ENCODE results near the gene BCAP29.
"Not testable (repeated sequence)": the region's sequence is repeated elsewhere in the genome, so short reads cannot be mapped to it uniquely, and the experiment has no call there.

BCAP29 gene, protein sequence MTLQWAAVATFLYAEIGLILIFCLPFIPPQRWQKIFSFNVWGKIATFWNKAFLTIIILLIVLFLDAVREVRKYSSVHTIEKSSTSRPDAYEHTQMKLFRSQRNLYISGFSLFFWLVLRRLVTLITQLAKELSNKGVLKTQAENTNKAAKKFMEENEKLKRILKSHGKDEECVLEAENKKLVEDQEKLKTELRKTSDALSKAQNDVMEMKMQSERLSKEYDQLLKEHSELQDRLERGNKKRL

DNA sequence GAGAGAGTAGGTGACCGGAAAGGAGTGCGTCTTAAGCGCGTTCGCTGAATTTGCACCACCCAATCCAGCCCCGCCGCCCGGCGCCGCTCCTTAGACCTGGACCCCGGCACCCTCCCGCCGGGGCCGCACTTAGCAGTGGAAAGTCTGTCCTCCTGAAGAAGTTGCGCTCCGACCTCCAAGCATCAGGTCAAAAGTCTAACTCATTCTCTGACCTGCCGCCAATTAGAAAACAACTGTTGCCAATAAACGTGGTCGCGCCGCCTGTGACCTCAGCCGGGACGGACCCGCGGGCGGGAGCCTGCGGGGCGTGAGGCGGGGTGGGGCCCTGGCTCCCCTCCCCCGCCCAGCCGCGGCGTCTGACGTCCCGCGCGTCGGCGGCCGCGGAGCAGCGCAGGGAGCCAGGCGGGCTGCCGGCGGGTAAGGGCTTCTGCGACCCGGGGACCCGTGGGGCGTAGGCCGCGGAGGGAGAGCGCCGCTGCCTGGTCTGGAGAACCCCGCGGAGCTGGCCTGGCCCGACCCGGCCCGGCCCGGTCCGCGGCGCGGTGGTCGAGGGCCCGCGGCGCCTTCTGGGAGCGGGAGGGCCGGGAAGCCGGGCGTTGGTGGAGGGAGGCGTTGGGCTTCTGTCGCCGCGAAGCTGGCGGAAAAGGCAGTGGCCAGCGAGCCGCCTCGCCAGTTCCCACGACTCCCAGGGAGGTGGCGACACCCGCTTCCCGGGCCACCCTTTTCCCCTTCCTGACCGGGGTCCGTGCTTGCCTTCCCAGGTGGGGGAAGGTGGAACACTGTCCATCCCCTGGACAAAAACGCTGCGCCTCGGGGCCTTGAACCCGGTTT lies at the start of gene BCAP29:
Gene BCAP29 (plus strand): TSS at position 362 of the 831 bp plus-strand sequence. CDS start 527 bp downstream, outside the sequence.
- peak in 2 of 3 donors; percentile 18 to 59 for DNase-seq (ENCODE audit: low read depth in 3 of 3, low spot score in 1 of 3)

DNA sequence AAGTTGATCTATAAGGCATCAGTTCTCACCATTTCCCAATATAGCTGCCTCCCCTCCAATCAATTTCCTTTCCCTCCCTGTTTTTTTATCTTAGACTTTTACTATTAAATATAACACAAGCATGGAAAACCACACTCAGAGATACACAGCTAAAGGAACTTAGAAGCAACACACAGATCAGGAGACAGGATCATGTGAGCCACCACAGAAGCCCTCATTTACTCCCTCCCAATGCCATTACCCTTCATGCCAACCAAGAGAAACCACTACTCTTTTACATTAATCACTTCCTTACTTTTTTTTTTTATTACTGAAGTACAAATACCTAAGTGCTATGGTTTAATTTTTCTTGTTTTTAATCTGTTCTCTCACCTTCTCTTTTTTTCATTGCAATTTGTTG lies 49.3 kb upstream of the BCAP29 start:
- no peak for DNase-seq (ENCODE audit: low read depth in 3 of 3, low spot score in 1 of 3)

DNA sequence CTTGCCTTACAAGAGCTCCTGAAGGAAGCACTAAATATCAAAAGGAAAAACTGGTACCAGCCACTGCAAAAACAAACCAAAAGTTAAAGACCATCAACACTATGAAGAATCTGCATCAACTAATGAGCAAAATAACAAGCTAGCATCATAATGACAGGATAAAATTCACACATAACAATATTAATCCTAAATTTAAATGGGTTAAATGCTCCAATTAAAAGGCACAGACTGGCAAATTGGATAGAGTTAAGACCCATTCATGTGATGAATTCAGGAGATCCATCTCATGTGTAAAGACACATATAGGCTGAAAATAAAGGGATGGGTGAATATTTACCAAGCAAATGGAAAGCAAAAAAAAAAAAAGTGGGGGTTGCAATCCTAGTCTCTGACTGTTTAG lies 45.9 kb upstream of the BCAP29 start:
- DNase-seq (ENCODE audit: low read depth in 3 of 3, low spot score in 1 of 3) = no peak

DNA sequence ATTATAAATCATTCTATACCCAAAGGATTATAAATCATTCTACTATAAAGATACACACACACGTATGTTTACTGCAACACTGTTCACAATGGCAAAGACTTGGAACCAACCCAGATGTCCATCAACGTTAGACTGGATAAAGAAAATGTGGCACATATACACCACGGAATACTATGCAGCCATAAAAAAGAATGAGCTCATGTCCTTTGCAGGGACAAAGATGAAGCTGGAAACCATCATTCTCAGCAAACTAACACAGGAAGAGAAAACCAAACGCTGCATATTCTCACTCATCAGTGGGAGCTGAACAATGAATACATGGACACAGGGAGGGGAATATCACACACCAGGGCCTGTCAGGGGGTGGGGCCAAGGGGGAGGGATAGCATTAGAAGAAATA lies 42.8 kb upstream of the BCAP29 start:
- DNase-seq (ENCODE audit: low read depth in 3 of 3, low spot score in 1 of 3) = not testable (repeated sequence)

DNA sequence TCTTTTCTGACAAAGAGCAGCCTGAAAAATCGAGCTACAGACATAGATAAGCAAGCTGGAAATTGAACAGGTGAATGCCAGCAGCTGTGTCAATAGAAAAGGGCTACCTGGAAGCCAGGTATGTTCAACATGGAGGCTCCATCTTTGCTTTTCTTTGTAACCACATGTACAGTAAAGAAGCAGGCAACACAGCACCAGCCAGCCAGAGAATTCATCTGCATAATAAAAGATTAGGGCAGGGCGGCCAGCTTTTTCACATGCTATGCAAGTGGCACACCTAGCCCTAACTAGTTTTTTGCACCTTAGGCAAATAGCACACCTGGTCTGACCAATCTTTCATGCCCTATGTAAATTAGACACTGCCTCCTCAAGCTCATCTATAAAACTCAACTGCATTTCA lies 42.0 kb upstream of the BCAP29 start:
- DNase-seq (ENCODE audit: low read depth in 3 of 3, low spot score in 1 of 3) = no peak

DNA sequence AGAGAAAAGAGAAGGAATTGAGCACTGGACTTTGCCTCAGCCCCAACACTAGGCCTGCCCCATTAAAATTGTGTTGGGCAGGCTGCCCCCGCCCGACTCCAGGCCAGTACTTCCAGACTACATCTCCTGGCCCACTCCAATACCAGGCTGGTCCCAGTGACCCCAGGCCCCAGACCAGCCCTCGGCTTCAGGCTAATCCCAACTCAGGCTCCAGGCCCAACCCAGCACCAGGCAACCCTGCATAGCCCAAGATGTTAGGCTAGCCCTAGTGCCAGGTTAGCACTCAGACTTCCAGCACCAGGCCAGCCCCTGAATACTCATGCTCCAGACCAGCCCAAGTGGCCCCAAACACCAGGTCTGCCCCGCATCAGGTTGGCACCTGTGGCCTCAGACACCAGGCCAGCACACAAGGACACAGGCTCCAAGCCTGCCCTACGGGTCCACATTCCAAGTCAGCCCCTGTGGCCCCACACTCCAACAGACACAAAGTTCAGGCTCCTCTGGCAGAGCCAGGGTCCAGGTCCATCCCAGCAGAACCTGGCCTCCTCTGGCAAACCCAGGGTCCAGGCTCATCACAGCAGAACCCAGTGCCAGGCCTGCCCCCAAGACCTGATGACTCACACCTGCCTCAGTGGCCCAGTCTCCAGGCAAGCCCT lies 36.6 kb upstream of the BCAP29 start:
- no peak for DNase-seq (ENCODE audit: low read depth in 3 of 3, low spot score in 1 of 3)

DNA sequence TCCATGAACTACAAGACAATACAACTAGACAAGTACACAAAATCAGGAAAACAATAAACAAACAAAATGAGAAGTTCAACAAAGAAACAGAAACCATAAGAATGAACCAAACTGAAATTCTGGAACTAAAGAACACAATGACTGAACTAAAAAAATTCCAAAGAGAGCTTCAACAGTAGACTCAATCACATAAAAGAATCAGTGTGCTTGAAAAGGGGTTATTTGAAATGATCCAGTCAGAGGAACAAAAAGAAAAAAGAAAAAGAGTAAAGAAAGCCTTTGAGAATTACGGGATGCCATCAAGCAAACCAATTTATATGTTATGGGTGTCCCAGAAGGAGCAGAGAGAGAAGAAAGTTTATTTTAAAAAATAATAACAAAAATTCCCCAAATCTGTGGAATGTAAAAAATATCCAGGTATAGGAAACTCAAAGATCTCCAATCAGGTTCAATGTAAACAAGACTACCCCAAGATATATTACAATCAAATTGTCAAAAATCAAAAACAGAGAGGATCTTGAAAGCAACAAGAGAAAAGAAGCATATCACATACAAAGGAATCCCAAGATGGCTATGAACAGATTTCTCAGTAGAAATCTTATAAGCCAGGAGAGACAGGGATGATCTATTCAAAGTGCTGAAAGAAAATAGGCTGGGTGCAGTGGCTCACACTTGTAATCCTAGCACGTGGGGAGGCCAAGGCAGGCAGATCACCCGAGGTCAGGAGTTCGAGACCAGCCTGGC lies 35.0 kb upstream of the BCAP29 start:
- no peak for DNase-seq (ENCODE audit: low read depth in 3 of 3, low spot score in 1 of 3)

DNA sequence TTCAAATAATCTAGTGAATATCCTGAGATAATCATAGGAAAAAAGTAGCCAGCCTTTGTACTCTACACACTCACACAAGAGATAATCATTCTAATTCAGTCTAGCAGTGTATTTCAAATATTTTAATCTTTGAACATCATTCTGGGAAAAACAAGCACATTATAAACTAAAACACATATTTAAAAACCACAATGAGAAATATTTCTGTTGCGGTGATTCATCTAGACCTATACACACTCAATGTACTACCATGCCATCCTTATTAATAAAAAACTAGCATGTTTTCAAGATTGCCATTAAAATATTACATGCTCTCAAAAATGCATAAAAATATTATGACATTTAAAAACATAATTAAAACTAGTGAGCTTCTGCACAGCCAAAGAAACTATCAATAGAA lies 28.1 kb upstream of the BCAP29 start:
- DNase-seq (ENCODE audit: low read depth in 3 of 3, low spot score in 1 of 3) = no peak

DNA sequence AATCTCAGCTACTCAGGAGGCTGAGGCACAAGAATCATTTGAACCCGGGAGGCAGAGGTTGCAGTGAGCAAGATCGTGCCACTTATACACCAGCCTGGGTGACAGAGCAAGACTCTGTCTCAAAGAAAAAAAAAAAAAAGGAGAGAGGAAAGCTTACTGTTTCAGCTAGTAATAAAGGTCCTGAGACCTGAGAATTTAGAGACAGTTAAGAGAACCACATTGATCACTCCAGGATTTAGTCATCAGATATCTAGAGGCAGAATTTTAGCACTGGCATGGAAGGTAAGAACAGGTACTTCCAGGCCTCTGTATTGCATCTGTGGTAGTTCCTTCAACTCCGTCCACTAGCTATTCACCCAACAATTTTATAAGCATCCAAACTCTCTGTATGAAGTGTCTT lies 24.2 kb upstream of the BCAP29 start:
- no peak for DNase-seq (ENCODE audit: low read depth in 3 of 3, low spot score in 1 of 3)

DNA sequence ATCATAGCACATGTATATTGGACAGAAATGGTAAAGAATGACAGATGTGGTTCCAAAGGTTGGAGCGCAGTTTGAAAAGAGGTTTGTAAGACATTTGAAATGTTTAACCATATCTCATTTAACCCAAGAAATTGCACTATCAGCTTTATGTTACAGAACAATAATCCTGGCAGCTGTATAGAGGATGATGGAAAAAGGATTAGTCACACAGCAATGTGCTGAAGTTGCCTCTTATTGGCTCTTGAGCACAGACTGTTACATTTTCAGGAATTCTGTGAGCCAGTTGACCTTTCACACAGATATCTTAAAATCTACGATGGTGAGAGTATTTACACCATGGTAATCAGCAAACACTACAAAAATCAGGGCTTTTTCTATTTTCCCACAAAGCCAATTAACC lies 20.2 kb upstream of the BCAP29 start:
- no peak for DNase-seq (ENCODE audit: low read depth in 3 of 3, low spot score in 1 of 3)

DNA sequence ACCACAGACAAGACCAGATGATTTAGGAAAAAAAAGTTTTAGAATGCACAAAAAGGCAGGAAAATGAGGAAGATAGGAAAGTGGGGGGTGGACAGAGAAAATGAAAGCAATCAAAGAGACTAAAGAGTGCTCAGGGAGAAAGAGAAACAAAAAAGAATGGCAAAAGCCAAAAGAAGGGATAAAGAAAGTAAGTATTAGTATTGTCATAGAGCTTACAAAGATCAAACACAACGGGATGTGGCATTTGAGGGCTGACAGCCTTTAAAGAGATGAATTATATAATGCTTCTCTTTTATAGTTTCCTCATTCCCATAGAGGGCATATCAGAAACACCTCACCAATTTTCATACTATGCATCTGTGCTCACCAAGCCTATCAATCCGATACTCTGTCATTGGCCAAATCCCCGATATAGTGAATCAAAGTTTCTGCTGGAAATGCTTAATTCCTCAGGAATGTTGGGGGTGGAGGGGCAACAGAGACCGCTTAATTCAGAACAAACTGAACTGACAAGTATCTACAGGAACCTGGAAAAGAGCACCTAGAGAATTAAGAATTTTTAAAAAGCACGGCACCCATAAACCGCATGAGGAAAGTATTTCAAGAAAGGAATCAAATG lies 19.0 kb upstream of the BCAP29 start:
- DNase-seq (ENCODE audit: low read depth in 3 of 3, low spot score in 1 of 3) = no peak

DNA sequence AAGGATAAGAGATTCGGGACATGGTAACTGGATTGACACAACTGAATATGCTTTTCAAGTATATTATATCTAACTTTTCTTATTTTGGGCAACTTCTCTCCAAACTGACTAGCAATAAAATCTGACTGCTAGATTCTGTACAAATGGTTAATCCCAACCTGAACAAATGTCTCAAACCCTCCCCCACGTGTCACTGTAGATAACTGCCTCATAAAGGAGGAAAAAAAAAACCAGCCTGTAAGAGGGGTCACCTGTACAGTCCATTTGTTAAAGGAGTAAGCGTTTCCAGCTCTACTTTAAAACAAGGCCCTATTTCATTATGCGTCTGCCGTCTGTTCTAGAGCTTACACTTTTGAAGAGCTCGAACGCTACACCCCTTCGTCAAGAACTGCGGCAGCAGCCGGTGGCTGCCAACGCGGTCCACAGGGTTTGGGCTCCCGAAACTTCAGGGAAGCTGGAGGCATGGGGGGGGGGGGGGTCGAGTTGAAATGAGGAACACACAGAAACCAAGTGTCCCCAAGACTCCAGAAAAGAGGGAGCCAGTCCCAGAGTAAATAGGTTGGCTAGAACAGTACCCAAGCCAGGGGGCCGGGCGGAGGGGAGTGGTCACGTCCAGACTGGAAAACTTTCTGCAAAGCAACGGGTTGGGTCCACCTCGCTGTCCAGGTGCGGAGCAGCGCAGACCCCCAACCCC lies 16.8 kb upstream of the BCAP29 start:
- DNase-seq (ENCODE audit: low read depth in 3 of 3, low spot score in 1 of 3) = no peak

DNA sequence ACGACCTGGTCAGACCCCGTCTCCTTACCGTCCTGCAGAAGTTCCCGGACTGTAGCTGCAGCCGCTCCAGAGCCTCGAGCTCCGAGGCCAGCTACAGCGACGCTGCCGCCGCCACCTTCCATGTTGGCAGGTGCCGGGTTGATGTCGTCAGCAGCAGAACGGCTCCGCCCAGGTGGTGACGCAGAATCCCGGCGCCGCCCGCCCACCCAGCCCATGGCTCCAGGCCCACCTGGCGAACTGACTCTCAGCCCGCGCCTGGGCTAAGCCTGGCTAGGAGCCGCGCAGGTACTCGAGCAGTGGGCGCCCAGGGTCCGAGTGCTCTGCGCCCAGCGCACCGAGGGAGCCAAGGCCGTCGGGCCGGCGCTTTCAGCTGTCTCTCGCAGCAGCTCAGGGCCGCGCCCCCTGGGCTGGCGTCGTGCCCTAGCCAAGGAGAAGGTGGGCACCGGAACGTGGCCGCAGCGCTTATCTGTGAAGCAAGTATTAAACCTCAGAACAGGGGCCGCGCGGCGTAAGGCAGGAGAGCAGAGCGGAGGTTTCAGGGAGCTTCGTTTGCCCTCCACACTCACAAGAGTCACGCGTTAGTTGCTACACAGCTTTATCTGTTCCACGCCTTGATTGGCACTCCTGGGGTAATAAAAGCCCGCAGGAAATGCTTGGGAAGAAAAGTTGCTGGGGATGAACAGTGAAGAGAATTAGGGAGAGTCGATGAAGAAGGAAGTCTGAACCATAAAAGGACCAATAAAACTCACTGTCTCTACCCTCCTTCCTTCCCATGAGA lies 16.1 kb upstream of the BCAP29 start, which contains the start of the genes COG5 and DUS4L:
Gene COG5 (minus strand): TSS at position 146 of the 778 bp plus-strand sequence. CDS start 24 bp downstream, at position 122.
Gene DUS4L (plus strand): TSS at position 197 of the 778 bp plus-strand sequence. CDS start 3,100 bp downstream, outside the sequence.
- peak; percentile 36 to 82 (median 52) for DNase-seq (ENCODE audit: low read depth in 3 of 3, low spot score in 1 of 3)

DNA sequence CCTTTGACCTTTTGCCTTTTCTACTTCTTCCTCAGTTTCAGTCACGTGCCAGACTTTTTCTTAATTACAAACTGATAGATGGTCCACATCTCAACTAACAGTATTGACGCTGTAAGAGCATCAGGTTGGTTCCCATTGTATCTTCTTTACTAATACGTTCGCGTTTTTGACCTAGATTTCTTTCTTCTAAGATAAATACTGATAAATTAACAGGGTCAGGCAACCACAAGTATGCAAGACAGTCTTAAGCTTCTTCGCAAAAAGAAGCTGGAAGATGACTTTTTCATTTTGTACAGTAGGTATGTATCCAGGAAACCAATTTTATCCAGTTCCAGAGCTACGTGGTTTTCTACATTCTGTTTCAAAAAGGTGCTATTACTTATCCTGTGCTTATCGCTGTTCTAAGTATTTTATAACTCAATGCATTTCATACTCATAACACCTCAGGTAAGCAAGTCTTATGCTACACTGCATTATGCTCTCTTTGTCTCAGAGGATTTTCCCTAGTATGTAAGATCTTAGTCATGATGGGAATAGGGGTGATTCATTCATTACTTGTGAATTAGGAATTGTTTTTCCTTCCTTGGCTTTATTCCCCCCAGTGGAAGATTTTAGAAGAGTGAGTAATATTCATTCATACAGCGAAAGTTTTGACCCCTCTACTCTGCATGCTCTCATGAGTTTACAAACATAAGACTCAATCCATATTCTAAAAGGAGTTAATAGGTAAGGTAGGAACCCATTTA lies 15.3 kb upstream of the BCAP29 start:
- no peak for DNase-seq (ENCODE audit: low read depth in 3 of 3, low spot score in 1 of 3)

DNA sequence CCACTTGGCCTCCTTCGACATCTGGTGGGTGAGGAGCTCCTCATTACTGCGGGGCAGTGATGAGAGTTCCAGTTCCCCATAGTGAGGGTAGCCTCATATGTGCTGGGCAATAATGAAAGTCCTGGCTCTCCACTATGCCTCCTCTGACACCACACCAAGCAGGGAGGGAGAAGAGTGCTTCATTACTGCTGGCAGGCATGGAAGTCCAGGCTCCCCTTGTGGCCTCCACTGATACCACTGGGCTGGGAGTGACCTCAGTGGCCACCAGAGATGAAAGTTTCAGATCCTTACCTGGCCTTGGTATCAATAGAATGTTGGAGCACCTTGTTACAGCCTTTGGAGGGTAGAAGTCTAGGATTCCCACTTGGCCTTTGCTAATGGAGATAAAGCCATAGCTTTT lies 9.7 kb upstream of the BCAP29 start:
- DNase-seq (ENCODE audit: low read depth in 3 of 3, low spot score in 1 of 3) = no peak

DNA sequence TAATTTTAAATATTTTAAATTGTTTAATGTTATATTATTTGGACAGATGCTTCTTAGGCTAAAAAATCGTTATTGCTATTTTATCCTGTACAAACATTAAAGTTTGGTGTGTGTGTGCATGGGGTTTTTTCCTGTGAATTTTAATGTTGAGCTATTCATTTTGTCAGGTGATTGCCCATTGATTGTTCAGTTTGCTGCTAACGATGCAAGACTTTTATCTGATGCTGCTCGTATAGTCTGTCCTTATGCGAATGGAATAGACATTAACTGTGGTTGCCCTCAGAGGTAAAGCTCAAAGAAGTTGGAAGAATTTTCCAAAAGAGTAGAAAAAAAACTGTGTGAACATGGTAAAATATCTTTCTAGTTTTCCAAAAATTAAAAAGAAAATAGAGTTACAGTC lies 6.5 kb upstream of the BCAP29 start:
- no peak for DNase-seq (ENCODE audit: low read depth in 3 of 3, low spot score in 1 of 3)

DNA sequence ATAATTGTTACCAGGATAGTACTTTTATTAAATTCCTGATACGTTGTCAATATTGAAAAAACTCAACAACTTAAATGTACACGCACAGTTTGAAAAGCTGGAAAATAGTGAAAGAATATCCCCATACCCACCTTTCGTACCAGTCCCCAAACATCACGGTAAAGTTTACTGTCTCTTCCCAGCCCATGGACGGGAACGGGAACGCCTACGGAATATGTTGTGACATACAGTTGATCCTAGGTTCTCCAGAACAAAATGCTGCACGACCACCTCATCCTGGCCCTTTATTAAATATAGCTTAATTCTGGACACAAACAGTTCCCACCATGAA lies 527 bp upstream of the BCAP29 start:
- DNase-seq (ENCODE audit: low read depth in 3 of 3, low spot score in 1 of 3) = no peak

DNA sequence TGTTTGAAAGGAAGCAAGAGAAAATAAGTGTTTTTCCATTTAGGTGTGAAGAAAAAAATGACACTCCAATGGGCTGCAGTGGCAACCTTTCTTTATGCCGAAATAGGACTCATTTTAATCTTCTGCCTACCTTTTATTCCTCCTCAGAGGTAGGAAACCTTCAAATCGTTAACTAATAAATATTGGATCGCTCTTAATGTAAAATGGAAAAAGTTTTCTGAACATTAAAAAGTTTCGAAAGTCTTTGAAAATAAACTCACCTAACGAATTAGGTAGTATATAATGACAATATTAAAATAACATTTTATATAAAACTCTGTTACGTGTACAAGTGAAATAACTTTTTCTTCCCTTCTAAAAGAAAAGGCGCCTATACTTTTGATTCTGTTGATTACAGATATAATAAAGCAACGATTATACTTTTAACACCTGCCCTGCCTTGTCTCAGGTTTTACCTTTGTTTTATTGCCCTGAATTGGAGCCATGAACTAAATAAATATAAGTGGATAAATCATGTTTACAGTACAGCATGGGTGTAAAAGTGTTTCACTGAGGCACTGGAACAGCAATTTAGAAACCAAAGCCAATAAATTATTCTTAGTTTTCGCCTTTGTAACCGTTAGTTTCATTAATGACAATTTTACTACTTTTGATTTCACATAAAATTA lies 804 bp downstream of the BCAP29 start:
- no peak for DNase-seq (ENCODE audit: low read depth in 3 of 3, low spot score in 1 of 3)

Measured in stimulated activated CD4-positive, alpha-beta T cell treated with anti-CD3 and anti-CD28 coated beads, TNF-alpha, amount 100 ng/mL, for 1 hour (primary cell).